Thyroid gland (tissue), 4 donors: ENCODE measurements around the gene S100A6.

ENCODE experiments used
- POLR2A ChIP-seq, 2 donors: fragments of 450-650 bp; IDR thresholded peaks; one replicate each; pipeline ENCODE4 v1.6.1; 2017; ENCODE audit warnings: antibody characterized with exemption in 2 of 2, mild to moderate bottlenecking in 2 of 2, moderate library complexity in 1 of 2
- TF ChIP-seq, protein P1 (sequence below), 6 experiments: fragments of 200-600 bp in 3 of 6; fragments of 450-650 bp in 3 of 6; sonication (generic) in 3 of 6; IDR thresholded peaks; one replicate each; pipeline ENCODE4 v1.5.1; 2016 to 2019; ENCODE audit warnings: antibody characterized with exemption in 6 of 6, mild to moderate bottlenecking in 2 of 6, inconsistent platforms in 1 of 6, moderate library complexity in 1 of 6

- TF ChIP-seq, protein P1, sequence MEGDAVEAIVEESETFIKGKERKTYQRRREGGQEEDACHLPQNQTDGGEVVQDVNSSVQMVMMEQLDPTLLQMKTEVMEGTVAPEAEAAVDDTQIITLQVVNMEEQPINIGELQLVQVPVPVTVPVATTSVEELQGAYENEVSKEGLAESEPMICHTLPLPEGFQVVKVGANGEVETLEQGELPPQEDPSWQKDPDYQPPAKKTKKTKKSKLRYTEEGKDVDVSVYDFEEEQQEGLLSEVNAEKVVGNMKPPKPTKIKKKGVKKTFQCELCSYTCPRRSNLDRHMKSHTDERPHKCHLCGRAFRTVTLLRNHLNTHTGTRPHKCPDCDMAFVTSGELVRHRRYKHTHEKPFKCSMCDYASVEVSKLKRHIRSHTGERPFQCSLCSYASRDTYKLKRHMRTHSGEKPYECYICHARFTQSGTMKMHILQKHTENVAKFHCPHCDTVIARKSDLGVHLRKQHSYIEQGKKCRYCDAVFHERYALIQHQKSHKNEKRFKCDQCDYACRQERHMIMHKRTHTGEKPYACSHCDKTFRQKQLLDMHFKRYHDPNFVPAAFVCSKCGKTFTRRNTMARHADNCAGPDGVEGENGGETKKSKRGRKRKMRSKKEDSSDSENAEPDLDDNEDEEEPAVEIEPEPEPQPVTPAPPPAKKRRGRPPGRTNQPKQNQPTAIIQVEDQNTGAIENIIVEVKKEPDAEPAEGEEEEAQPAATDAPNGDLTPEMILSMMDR (IDR thresholded peaks at IDR 0.05), result no peak
- TF ChIP-seq POLR2A (IDR thresholded peaks at IDR 0.05), result no peak
Measured at GRCh38 chr1:153553830-153554541, 18.2 kb upstream of the S100A6 start.
